ENCODE results near the gene MED1.
"Not testable (repeated sequence)": the region's sequence is repeated elsewhere in the genome, so short reads cannot be mapped to it uniquely, and the experiment has no call there.

Gene MED1

GRCh38 chr17:39450847-39451581, at the start of gene MED1:
Gene MED1 (minus strand): TSS chr17:39451263. CDS start chr17:39451062, 201 bp downstream.
- peak; percentile 83 for DNase-seq (ENCODE audit: low read depth)

- DNase-seq (ENCODE audit: low read depth), result not testable (repeated sequence)
These were observed 45.9 kb upstream of the MED1 start for GRCh38 chr17:39496921-39497320.

- no peak for DNase-seq (ENCODE audit: low read depth)
These were observed 36.9 kb upstream of the MED1 start for GRCh38 chr17:39487946-39488345.

GRCh38 chr17:39487490-39487889, 36.4 kb upstream of the MED1 start:
- DNase-seq (ENCODE audit: low read depth), result not testable (repeated sequence)

GRCh38 chr17:39486242-39486641, 35.2 kb upstream of the MED1 start:
- no peak for DNase-seq (ENCODE audit: low read depth)

- no peak for DNase-seq (ENCODE audit: low read depth)
These were observed 34.5 kb upstream of the MED1 start for GRCh38 chr17:39485555-39485954.

GRCh38 chr17:39484178-39484577, 33.1 kb upstream of the MED1 start:
- no peak for DNase-seq (ENCODE audit: low read depth)

GRCh38 chr17:39483506-39483905, 32.4 kb upstream of the MED1 start:
- DNase-seq (ENCODE audit: low read depth), result no peak

- not testable (repeated sequence) for DNase-seq (ENCODE audit: low read depth)
These were observed 28.6 kb upstream of the MED1 start for GRCh38 chr17:39479631-39480030.

GRCh38 chr17:39473310-39473709, 22.2 kb upstream of the MED1 start:
- no peak for DNase-seq (ENCODE audit: low read depth)

- DNase-seq (ENCODE audit: low read depth), result not testable (repeated sequence)
These were observed 17.5 kb upstream of the MED1 start for GRCh38 chr17:39468610-39469009.

GRCh38 chr17:39464639-39465181, 13.6 kb upstream of the MED1 start:
- not testable (repeated sequence) for DNase-seq (ENCODE audit: low read depth)

- no peak for DNase-seq (ENCODE audit: low read depth)
These were observed 11.7 kb upstream of the MED1 start for GRCh38 chr17:39462631-39463375.

- DNase-seq (ENCODE audit: low read depth), result peak; percentile 1
These were observed 11.0 kb upstream of the MED1 start for GRCh38 chr17:39461926-39462569.

GRCh38 chr17:39461113-39461925, 10.3 kb upstream of the MED1 start, which contains the start of gene CDK12:
Gene CDK12 (plus strand): TSS chr17:39461486. CDS start chr17:39462072, 586 bp downstream.
- peak; percentile 85 for DNase-seq (ENCODE audit: low read depth)

GRCh38 chr17:39455919-39456318, 4.9 kb upstream of the MED1 start:
- no peak for DNase-seq (ENCODE audit: low read depth)

GRCh38 chr17:39450051-39450450, 1.0 kb downstream of the MED1 start:
- DNase-seq (ENCODE audit: low read depth), result no peak

- DNase-seq (ENCODE audit: low read depth), result no peak
These were observed 3.5 kb downstream of the MED1 start for GRCh38 chr17:39447561-39447960.

GRCh38 chr17:39443326-39443725, 7.7 kb downstream of the MED1 start:
- DNase-seq (ENCODE audit: low read depth), result no peak

GRCh38 chr17:39439868-39440267, 11.2 kb downstream of the MED1 start:
- not testable (repeated sequence) for DNase-seq (ENCODE audit: low read depth)

GRCh38 chr17:39429600-39429999, 21.5 kb downstream of the MED1 start:
- no peak for DNase-seq (ENCODE audit: low read depth)

- no peak for DNase-seq (ENCODE audit: low read depth)
These were observed 34.9 kb downstream of the MED1 start for GRCh38 chr17:39416141-39416540.
